Measurements from ENCODE around the gene CYP4B1.
"Not testable (repeated sequence)": the region's sequence is repeated elsewhere in the genome, so short reads cannot be mapped to it uniquely, and the experiment has no call there.

CYP4B1 gene

DNA sequence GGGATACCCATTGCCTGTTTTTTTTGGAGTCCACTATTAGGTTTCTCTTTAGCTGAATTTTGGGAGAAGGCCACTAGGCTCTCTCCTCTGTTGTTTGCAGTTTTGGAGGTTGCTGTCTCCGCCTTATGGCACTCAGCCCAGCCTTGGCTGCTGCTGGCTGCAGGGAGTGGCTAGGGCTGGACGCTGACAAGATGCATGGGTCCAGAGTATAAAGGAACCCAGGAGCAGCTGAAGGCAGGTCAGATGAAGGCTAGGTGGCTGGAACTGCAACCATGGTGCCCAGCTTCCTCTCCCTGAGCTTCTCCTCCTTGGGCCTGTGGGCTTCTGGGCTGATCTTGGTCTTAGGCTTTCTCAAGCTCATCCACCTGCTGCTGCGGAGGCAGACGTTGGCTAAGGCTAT is at the start of gene CYP4B1:
Gene CYP4B1 (plus strand): TSS at position 237 of the 400 bp plus-strand sequence. CDS start 36 bp downstream, at position 273.
- no peak for DNase-seq (ENCODE audit: low spot score)

DNA sequence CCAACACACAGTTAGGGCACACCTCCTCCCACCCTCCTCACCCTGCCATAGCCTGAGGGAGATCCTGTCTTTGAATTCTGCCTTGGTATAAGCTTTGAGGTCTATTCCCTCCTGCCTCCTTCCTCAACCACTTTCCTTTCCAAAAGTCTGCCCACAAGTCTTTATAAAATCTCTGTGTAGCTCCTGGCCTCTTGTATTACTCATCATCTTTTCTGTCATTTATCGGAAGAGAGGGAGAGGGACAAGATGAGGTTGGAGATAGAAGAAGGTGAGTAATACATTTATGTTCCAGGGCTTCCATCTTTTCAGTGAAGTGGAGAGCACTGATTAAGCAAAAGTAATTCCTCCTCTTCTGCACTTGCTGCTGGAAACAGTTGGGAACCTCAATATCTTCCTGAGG is 49.4 kb upstream of the CYP4B1 start:
- no peak for DNase-seq (ENCODE audit: low spot score)

DNA sequence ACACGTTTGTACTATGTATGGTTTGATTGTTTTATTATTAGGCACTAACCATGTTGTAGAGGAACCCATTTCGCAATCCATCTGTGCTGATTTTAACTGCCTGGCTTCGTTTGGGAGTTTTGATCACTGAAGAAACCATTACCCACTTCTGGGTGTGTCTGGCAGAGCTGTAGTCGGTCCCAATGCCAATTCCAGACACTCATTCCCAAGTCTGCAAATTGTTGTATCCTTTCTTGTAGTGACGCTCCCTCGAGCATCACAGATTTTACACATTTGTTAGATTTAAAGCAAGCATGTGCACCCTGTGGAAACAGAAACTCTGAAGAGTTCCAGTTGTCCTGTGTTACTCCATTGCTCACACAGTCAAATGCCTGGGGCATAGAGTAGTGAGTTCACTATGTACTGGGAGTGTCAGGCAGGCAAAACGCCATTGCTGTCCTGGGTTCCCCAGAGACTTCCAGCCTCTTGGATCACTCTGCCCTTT is 48.9 kb upstream of the CYP4B1 start:
- no peak for DNase-seq (ENCODE audit: low spot score)

DNA sequence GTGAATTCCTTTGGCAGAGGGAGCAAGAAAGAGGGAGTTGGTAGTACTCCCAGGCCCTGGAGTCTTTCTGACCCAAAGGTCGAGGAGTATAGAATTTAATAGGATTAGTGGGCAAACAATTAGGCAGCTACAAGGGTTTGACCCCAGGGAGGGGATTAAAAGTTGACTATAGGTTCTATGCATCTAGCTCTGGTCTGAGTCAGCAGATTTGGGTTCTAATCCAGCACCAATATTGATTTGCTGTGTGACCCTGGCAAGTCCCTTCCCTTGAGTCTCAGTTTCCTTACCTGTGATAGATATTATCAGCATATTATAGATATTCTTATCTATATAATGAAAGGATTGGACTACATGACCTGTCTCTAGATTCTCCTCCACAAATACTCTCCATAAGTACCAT is 44.9 kb upstream of the CYP4B1 start:
- no peak for DNase-seq (ENCODE audit: low spot score)

DNA sequence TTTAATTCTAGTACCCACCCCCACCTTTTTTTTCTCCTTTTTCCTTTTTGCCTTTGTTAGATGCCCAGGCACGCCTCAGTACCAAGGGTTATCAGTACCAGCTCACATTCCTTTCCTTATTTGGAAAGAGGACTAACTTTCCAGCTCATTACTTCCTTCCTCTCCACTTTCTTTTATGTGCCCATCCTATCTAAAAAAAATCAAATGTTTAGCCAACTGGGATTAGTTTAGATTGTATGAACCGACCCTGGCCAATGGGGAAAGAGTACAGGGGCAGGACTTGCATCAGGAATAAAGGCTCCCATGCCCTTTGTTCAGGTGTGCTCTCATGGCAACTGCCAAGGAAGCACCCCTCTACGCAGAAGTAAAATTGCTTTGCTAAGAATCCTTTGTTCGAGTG is 44.1 kb upstream of the CYP4B1 start:
- not testable (repeated sequence) for DNase-seq (ENCODE audit: low spot score)

DNA sequence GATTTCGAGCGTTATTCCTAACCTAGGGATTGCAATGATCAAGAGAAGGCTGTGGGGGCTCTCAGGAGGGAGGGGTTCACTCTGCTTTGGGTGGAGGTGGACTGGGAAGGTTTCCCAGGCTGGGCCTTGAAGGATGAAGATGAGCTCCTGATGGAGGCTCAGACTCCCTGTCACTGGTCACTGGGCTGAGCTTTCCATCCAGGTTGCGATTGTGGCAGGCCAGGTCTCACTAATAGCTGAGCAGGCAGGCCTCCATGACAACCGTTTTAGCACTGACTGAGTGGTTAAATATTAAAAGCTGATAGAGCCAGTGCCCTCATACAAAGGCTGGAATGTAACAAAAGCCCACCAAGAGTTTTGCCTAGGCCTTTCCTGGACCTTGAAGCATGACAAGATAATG is 43.7 kb upstream of the CYP4B1 start:
- no peak for DNase-seq (ENCODE audit: low spot score)

DNA sequence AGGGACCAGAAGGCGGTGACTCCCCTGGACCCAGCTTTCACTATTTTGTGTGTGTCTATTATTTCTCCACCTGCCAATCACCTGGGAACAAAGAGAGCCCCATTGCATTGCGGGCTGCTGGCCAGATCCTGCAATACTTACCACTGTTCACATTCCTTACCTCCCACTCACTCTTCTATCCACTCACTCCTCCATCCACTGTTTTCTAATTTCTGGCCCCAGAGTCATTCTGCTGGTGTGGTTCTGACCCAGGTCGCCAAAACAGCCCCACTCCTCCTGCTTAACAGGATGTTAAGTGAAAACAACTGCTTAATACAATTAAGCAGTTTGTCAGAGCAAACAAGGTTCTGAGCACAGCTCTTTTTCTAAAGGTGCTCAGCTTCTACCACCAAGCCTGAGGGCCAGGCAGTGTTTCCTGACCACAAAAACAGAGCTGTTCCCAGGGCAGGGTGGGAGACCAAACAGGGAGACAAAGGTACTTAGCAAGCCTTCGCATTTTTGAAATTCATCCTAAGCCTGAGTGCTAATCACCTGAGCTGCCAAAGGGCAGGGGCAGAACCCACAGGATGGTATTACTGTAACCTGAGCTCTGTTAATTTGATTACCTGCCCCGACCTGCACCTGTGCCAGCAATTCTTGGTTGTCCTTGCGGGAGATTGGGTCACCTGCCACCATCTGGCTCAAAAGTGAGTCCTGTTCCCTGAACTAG is 41.4 kb upstream of the CYP4B1 start:
- no peak for DNase-seq (ENCODE audit: low spot score)

DNA sequence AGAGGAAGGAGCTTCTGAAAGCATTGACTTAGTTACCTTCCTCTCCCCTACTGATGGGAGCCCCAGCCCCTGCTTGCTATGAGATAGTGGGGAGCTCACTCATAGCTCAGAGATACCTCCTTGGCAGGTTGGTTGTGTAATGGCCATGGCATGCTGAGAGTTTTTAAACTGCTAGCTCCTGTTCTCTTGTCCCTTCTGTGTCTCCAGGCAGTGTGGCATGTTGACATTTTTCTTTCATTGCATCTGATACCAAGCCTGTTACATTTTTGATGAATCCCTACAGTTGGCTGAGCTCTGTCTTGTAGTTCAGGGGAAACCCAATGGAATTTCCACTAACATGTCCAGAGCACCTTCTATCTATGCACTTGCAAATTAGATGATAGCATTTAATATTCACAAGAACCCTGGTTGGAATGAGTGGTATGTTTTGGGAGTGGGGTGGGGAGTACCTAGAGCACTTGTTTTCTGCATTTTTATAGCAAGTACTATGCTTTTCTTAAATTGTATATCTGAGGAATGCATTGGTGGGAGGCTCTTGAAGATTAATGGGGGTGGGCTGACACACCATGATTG is 40.8 kb upstream of the CYP4B1 start:
- no peak for DNase-seq (ENCODE audit: low spot score)

DNA sequence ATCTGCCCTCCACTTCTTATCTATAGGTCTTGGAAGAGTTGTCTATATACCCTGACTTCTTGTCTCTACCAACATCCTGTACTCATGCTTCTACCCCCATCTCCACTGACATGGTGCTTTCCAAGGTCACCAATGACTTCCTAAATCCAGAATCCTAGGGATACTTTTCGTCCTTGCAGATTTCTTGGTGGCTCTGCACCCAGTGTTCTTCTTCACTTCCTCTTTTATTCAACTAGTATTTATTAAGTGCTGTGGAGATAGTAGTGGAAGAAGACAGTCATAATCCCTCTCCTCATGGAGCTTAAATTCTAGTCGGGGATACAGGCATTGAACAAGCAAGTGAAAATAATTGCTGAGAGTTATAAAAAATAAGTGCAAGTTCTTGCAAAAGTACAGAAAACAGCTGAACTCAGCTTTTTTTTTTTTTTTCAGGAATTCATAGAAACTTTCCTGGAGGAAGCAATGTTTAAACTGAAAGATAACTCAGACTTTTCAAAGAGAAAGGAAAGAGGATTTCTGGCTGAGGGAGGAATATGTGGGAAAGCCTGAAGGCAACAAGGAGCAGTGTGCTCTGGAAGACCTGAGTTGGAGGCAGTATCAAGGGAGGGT is 38.2 kb upstream of the CYP4B1 start:
- DNase-seq (ENCODE audit: low spot score) = no peak

DNA sequence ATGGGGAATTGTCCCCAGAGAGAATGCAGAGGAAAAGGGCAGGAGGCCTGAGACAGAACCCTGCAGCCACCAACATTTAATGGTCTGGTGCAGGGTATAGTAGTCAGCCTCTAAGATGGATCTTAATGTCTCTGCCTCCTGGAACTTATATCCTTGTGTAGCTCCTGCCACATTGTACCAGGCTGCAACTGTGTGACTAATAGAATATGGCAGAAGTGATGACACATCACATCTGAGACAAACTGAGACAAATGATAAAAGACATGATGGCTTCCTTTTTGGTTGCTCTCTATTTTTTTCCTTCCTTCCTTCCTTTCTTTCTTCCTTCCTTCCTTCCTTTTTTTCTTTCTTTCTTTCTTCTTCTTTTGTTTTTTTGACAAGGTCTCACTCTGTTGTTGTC is 37.1 kb upstream of the CYP4B1 start:
- no peak for DNase-seq (ENCODE audit: low spot score)

DNA sequence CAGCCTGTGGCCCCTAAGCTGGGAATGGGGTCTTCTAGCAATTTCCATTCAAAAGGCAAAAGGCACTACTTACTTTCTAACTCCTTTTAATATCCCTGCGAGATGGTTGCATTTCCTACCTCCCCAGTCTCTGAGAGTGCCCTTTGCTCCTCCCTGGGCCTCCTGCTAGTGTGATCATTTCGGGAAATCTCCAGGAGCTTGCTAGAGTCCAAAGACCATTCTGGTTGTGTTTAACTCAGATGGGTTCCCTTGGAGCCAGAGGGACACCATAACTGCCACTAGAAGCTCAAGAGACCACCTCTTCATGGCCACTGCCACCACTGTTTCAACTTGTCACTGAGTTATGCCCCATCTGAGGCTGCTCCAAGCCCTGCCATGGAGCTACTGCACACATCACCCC is 34.4 kb upstream of the CYP4B1 start:
- DNase-seq (ENCODE audit: low spot score) = no peak

DNA sequence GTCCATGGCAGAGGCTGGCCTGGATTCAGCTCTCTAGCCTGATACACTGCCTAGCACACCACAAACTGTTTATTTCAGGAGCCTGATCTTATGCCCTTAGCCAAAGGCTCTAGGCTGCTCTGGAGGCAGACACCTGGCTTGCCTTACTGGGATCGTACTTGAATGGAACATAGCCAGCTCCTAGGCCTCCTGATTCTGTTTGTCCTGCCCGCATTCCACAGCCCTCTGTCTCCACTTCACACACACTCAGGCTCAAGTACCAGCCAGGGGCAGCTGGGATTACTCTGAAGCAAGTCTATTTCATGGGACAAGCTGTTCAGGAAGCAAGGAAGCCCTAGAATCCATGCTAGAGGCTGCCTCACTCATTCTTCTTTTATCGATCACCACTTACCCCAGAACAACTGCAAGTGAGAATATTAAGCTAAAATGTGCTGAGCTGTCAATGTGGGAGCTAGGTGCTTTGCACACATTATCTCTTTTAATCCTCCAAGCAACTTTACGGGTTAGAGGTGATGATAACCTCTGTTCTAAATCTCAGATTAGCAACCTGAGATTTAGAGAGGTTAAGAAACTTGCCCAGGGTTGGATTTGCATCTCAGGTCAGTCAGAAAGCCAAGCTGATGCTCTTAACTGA is 31.1 kb upstream of the CYP4B1 start:
- no peak for DNase-seq (ENCODE audit: low spot score)

DNA sequence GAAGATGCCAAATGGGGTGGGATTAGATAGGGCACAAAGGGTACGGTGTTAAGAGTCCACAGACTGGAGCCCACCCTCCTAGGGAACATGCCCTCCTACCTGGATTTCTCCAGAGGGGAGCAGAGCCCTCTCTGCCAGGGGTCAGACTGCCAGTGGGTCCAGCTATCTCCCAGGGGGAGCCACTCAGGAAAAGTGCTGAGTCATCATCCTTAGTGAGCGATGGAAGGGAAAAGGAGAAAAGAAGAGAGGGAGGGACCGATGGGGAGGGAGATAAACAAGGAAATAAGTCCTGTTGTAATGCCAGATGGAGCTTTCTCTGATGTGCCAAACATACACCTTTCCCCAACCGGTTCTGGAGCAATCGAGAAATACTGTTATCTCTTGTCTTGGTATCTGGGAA is 30.4 kb upstream of the CYP4B1 start:
- no peak for DNase-seq (ENCODE audit: low spot score)

DNA sequence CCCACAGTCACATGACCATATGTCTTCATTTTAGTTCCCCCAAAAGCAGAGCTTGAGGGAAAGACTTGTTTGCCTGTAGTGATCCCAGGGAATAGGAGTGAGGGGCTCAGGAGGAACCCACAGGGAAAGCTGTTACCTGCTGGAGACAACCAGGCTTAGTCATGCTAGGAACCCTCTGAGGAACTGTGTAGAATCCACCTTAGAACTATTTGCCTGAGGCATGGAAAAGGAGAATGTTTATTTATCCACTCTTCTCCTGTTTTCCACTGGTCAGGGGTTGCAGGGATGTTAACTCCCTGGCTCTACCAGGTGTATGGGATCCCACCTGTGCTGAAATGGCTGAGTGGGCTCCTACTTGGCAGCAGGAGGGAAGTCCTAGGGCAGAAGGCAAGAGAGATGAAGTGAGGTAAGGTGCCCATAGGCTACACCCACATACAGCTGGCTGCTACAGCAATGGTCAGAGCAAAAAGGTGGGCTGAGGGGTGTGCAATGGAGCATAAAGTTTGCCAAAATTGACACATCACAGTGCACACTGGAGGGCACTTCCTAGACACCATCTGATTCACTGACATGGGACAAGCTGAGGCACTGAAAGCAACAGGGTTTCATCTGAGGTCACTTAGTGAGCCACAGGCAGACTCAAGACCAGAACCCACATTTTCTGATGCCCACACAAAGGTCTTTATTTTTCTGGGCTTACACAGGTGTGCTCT is 29.7 kb upstream of the CYP4B1 start:
- DNase-seq (ENCODE audit: low spot score) = no peak

DNA sequence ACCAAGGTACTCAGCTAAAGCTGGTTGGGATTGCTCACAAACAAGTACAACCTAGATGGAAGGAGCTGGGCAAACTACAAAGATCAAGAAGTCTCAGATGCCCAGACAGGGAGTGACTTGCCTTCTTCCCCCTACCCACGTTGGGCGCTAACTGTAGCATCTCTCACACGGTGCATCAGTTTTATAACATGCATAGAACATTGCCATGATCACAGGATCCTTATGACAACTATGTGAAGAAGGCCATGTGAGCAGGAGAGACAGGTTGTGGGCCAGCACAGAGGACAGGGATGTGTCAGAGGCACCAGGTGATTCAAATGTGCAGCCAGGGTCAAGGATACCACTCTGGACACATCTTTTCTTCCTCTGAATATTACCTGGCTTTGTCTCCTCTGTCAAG is 28.3 kb upstream of the CYP4B1 start:
- DNase-seq (ENCODE audit: low spot score) = no peak

DNA sequence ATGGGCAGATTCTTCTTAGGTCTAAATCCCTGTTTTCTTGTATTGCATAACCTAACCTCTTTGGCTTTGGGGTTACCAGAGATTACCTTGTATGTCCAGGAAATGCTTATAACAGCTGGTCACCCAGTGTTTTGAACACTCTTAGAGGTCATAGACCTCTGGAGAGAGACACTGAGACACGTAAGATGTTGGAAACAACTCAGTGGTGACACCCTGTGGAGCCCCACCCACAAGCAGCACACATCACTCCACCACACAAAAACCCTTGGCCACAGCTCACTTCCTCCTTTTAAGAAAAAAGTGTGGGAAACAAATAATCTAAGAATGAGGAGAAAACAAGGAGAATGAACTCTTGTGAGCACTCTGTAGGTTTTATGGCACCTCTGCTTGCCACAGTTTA is 26.3 kb upstream of the CYP4B1 start:
- no peak for DNase-seq (ENCODE audit: low spot score)

DNA sequence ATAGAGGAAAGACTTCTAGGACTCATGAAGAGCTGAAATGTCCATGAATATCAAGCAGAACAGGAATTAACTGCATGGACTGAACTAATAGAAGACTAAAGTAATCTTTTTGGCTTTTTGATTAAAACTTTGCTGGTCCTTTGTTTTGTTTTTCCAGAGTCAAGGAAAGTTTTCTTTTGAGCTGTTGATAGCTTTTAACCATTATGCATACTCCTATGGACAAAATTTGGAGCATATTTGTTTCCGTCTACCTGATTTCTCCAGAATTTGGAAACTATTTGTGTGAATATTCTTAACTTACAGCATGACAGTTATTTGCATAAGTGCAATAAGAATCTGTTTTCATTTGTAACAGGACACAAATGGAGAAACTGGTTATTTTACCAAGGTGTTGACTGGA is 24.5 kb upstream of the CYP4B1 start:
- DNase-seq (ENCODE audit: low spot score) = no peak

DNA sequence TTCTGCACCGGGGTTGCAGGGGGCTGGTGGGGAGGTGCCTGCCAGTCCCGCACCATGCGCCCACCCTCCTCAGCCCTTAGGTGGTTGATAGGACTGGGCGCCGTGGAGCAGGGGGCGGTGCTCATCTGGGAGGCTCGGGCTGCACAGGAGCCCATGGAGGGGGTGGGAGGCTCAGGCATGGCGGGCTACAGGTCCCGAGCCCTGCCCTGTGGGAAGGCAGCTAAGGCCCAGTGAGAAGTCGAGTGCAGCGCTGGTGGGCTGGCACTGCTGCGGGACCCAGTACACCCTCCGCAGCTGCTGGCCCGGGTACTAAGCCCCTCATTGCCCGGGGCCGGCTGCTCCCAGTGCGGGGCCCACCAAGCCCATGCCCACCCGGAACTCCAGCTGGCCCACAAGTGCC is 20.4 kb upstream of the CYP4B1 start:
- not testable (repeated sequence) for DNase-seq (ENCODE audit: low spot score)

DNA sequence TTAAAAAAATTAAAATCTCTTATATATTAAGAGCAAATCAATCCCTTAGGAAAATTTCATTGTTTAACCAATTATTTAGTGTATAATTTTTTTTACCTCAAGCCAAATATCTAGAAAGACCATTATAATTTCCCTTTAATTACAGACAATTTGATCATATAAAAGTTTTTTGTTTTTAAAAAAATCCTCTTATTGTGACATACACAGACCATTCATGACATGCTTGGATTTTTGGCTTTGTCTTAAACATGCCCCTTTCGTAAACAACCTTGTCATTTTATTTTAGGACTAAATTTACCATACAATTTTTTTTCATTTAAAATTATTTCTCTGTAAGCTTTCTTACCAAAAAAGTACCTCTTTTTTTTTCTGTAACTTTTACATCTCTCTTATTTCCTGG is 14.2 kb upstream of the CYP4B1 start:
- no peak for DNase-seq (ENCODE audit: low spot score)

DNA sequence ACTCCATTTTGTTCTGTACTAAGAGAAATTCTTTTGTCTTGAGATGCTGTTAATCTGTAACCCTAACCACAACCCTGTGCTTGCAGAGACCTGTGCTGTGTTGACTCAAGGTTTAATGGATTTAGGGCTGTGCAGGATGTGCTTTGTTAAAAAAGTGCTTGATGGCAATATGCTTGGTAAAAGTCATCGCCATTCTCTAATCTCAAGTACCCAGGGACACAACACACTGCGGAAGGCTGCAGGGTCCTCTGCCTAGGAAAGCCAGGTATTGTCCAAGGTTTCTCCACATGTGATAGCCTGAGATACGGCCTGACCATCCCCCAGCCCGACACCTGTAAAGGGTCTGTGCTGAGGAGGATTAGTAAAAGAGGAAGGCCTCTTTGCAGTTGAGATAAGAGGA is 10.2 kb upstream of the CYP4B1 start:
- not testable (repeated sequence) for DNase-seq (ENCODE audit: low spot score)

DNA sequence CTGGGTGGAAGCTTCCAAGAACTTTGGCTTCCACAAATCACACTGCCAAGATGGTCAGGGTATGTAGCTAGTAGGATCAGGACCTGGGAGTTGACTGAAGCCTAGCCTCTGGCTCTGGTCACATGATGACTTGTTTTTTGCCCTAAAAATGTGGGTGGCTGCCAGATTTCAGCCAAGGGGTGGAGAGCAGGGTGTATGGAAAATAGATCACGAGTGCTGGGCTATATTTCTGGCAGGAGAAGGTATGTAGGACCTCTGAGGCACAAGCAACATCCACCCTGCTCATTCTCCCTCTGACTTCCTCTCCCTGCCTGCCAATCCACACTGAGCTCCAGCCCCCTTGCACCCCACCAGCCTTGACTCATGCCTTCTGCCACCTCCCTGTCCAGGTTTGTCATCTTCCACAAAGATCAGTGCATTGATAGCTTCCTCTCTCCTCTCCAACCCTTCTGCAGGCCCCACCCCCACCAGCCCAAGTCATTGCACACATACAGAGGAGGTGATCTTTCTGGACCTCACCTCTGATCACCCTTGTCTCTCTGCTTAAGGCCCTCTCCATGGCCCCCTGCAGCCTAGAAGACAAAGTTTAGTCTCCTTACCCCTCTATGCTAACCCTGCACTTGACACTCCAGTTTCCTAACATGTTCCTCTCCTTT is 8.3 kb upstream of the CYP4B1 start:
- no peak for DNase-seq (ENCODE audit: low spot score)

DNA sequence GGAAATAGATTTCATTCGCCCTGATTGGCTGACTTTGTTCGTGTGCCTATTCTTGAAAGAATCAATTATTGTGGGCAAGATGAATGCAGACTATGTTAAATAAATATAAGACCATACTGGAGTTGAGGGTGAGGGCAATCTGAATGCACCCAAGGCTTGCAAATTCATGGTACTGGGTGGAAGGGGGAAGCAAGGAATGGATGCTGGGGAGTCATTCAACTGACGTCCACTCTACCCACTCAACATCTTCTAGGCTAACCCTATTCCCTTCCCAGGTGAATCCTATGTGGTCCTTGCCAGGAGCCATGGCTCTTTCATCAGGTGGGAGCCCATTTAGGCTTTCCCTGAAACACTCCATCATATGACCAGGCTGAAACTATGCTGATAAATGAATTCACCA is 5.7 kb upstream of the CYP4B1 start:
- DNase-seq (ENCODE audit: low spot score) = no peak
